ENCODE results near the gene PTCRA. TPM values are rescaled to one million over a fixed set of nuclear protein-coding genes. Genes with fewer than 3 reads are reported as not detected.
"Not testable (repeated sequence)": the region's sequence is repeated elsewhere in the genome, so short reads cannot be mapped to it uniquely, and the experiment has no call there.

PTCRA gene
- total RNA-seq, 1 donor from 2014 or later = not detected

DNA sequence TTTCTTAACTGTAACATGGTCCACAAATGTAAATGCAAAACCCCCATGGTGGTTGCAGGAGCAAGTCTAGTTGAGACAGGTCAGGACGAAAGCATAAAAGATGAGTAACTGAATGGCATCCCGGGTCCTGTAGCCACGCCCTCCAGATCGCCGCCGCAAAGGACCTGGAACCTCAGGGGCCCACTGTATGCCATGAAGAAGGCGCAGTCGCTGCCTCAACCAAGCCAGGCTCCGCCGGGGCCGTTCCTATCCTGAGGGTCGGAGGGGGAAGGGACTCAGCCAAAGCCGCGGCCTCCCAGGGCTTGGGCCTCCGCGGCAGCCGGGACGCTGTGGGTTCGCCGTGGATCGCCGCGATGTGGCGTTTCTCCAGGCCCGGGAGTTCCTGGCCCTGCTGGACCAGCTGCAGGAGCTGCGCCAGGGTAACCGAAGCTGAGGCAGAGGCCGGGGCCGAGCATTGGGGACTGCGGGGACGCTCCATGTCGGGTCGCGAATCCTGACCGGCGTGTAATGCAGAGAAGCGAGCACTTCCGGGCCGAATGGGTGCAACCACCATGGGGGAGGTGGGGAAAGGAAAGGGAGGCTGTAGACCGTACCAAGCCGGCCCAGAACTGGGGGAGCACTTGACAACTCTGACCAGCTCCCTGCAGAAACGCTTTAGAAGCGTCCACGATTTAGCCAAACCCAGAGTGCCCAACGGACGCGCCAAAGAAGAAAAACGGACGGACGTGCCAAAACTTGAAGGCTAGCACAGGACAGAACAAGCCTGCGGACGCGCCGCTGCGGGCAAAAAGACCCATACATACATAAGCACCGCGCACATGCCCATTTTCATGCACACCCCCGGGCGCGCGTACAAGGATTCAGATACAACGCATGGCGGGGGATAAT lies 25.3 kb upstream of the PTCRA start:
- Histone ChIP-seq H3K27me3 (ENCODE audit: low read depth) (no peaks in the 10 kb centered on the region), H3K36me3 (peaks cover 27% of the 10 kb centered on the region), H3K9me3 (replicated peaks) (no peaks in the 10 kb centered on the region), H3K4me1 (peaks cover 38% of the 10 kb centered on the region), H3K27ac (replicated peaks) (peak overlapping the region; percentile 95), H3K4me3 (peak overlapping the region; percentile 97)
- intact Hi-C loops (cut with micrococcal nuclease) = no loop called here
- DNase-seq = peak; percentile 95
- TF ChIP-seq, protein P1, sequence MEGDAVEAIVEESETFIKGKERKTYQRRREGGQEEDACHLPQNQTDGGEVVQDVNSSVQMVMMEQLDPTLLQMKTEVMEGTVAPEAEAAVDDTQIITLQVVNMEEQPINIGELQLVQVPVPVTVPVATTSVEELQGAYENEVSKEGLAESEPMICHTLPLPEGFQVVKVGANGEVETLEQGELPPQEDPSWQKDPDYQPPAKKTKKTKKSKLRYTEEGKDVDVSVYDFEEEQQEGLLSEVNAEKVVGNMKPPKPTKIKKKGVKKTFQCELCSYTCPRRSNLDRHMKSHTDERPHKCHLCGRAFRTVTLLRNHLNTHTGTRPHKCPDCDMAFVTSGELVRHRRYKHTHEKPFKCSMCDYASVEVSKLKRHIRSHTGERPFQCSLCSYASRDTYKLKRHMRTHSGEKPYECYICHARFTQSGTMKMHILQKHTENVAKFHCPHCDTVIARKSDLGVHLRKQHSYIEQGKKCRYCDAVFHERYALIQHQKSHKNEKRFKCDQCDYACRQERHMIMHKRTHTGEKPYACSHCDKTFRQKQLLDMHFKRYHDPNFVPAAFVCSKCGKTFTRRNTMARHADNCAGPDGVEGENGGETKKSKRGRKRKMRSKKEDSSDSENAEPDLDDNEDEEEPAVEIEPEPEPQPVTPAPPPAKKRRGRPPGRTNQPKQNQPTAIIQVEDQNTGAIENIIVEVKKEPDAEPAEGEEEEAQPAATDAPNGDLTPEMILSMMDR (IDR thresholded peaks at IDR 0.05; ENCODE audit: borderline replicate concordance) = no peak

GRCh38 chr6:42891199-42891722 lies 24.6 kb upstream of the PTCRA start:
- peaks cover 20% of the 10 kb centered on the region for H3K36me3 ChIP-seq
- no peaks in the 10 kb centered on the region for H3K27me3 ChIP-seq (ENCODE audit: low read depth)
- intact Hi-C loops (cut with micrococcal nuclease) = no loop called here
- H3K9me3 ChIP-seq (replicated peaks) = no peaks in the 10 kb centered on the region
- peaks cover 38% of the 10 kb centered on the region for H3K4me1 ChIP-seq
- TF ChIP-seq, protein P1 (IDR thresholded peaks at IDR 0.05; ENCODE audit: borderline replicate concordance) = no peak
- peak overlapping the region; percentile 97 for H3K4me3 ChIP-seq
- peak overlapping the region; percentile 95 for H3K27ac ChIP-seq (replicated peaks)
- DNase-seq = no peak

- H3K27me3 ChIP-seq (ENCODE audit: low read depth); H3K36me3 ChIP-seq; intact Hi-C loops (cut with micrococcal nuclease); DNase-seq; H3K9me3 ChIP-seq (replicated peaks): not testable (repeated sequence)
- H3K4me1 ChIP-seq = peaks cover 46% of the 10 kb centered on the region
- H3K27ac ChIP-seq (replicated peaks) = peak overlapping the region; percentile 85
- H3K4me3 ChIP-seq = peak overlapping the region; percentile 5
Observed at GRCh38 chr6:42894041-42894828, 21.6 kb upstream of the PTCRA start.

DNA sequence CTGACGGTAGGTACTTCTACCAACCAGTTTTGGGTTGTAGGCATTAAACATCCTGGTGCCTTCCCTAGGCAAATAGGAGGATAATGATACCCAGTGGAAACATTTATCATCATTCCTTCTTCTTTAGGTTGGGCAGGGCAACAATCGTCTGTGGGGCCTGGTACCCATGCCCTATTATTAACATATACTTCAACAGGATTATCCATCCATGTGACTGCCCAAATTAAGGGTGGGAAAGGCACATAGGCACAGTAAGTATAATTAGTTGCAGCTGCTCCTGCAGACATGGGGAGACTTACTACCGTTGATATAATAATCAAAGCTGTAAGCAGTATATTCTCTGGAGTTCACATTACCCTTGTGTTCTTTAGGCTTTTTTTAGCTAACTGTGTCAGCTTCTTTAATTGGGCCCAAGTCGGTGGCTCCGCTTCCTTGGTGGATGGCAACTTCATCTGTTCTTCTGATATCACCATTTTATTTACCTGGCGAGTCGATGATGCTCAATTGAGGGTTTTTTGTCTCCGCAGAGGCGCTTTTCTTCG lies 19.6 kb upstream of the PTCRA start:
- no peaks in the 10 kb centered on the region for H3K27me3 ChIP-seq (ENCODE audit: low read depth)
- no peak overlapping the region for H3K4me3 ChIP-seq
- TF ChIP-seq, protein P1 (IDR thresholded peaks at IDR 0.05; ENCODE audit: borderline replicate concordance) = no peak
- no peaks in the 10 kb centered on the region for H3K36me3 ChIP-seq
- no peaks in the 10 kb centered on the region for H3K9me3 ChIP-seq (replicated peaks)
- DNase-seq = no peak
- intact Hi-C loops (cut with micrococcal nuclease) = no loop called here
- no peak overlapping the region for H3K27ac ChIP-seq (replicated peaks)
- H3K4me1 ChIP-seq = peaks cover 32% of the 10 kb centered on the region

- no peaks in the 10 kb centered on the region for H3K9me3 ChIP-seq (replicated peaks)
- no peaks in the 10 kb centered on the region for H3K27me3 ChIP-seq (ENCODE audit: low read depth)
- intact Hi-C loops (cut with micrococcal nuclease) = no loop called here
- H3K4me1 ChIP-seq = peaks cover 40% of the 10 kb centered on the region
- no peak overlapping the region for H3K4me3 ChIP-seq
- peak; percentile 40 for DNase-seq
- TF ChIP-seq, protein P1 (IDR thresholded peaks at IDR 0.05; ENCODE audit: borderline replicate concordance) = peak; percentile 90
- H3K27ac ChIP-seq (replicated peaks) = no peak overlapping the region
- no peaks in the 10 kb centered on the region for H3K36me3 ChIP-seq
Observed at GRCh38 chr6:42898891-42899361, 16.9 kb upstream of the PTCRA start.

Measured in left ventricle myocardium inferior (tissue), 1 donor.